OCI-M2 (cell line): ENCODE results near the gene RHOB.
"Not testable (repeated sequence)": the region's sequence is repeated elsewhere in the genome, so short reads cannot be mapped to it uniquely, and the experiment has no call there.

Source experiments
- DNase-seq: peaks from one replicate; lab custom pipeline; 2025; ENCODE audit not compliant: unreplicated experiment; lab: John Stamatoyannopoulos, UW

RHOB gene

DNA sequence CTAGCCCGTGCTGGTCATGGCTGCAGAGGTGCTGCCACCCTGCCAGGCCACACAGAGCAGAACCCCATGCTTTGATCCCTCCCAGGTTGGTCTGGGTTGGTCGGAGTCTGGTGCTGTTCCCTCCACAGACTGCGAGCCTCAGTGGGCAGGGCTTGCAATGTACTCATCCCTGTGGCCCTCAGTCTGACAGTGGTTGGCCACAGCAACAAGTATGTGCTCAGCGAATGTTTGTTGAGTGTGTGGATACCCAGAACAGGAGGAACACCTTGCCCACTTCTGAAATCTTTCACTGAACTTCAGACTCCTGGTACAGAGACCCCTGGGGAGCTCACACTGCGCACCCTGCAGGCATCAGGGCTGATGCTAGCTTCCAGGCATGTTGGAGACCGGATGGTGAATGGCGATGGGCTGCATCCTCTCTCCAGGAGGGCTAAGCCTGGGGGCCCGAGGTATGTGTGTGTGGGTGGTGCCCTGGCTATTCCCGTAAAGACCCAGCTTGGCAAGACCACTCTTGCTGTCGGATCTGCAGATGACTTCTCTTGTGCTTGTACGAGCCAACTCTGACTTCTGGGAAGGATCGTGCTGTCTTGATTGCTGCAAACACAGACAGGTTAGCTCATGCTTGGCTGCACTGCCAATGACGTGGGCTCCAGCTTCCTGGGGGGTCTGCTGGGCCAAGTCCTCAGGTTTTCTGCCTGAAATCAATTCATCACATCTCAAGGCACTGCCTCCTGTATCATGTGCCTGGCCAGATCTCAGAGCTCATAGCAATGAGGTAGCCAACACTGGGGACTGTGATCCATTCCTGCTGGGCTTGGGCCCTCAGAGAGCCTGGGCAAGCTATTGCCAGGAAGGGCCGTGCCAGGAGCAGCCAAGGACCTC lies 43.7 kb downstream of the RHOB start:
- DNase-seq: no peak

DNA sequence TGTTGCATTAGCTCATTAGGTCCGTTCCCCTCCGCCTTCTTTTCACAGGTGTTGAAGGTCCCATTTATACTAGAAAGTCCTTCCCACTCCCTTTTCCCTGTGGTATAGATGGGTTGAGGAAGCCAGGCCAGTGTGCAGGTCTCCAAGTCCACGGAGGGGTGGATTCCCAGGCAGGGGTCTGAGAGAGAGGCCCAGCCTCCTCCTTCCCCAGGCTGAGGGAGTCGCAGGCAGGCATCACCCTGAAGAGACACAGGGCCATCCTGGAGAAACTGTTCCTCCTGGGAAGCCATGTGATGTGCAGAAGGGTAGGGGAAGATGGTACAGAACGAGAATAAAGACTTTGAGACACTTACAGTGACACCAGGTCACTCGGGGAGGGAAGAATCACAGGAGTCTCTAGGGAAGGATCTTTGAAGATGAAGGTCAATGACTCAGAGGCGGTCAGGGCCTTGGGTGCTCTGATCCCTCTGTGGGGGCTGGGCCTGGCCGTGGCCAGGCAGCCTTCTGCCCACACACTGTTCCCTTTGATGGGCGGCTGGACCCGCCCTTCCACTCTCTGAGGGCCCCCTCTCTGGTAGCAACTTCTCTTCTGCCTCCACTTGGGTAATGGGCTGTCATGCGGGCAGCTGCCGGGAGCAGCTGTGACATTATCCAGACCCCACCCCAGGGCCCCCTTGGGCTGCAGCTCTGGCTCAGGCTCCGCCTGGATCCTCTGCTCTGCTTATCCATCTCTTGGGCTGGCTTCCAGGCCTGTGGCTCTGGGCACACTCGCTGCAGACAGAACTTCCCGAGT lies 45.1 kb downstream of the RHOB start:
- DNase-seq: no peak

DNA sequence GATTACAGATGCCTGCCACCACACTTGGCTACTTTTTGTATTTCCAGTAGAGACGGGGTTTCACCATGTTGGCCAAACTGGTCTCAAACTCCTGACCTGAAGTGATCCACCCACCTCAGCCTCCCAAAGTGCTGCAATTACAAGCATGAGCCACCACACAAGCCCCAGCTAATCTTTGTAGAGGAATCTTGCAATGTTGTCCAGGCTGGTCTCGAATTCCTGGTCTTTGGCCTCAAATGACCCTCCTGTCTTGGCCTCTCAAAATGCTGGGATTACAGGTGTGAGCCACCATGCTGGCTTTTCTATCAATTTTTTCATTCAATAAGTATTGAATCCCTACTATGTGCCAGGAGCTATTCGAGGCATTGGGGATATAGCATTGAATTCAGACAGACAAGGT lies 46.2 kb downstream of the RHOB start:
- DNase-seq: not testable (repeated sequence)

DNA sequence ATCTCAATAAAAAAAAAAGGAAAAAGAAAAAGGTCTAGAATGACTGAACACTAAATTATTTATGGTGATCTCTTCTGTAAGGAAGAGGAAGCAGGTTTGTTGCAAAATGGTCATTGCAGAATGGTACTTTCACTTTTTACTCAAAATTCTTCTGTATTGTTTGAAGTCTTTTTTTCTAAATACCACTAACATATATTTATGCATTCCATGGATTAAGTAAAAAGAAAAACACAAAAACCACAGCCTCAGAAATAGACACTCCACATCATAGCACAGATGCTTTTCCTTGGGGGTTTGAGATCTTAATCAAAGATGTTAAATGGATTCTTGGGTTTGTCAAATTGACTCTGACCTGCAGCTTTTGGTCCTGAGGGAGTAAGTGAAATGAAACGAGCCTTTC lies 47.4 kb downstream of the RHOB start:
- DNase-seq: no peak

DNA sequence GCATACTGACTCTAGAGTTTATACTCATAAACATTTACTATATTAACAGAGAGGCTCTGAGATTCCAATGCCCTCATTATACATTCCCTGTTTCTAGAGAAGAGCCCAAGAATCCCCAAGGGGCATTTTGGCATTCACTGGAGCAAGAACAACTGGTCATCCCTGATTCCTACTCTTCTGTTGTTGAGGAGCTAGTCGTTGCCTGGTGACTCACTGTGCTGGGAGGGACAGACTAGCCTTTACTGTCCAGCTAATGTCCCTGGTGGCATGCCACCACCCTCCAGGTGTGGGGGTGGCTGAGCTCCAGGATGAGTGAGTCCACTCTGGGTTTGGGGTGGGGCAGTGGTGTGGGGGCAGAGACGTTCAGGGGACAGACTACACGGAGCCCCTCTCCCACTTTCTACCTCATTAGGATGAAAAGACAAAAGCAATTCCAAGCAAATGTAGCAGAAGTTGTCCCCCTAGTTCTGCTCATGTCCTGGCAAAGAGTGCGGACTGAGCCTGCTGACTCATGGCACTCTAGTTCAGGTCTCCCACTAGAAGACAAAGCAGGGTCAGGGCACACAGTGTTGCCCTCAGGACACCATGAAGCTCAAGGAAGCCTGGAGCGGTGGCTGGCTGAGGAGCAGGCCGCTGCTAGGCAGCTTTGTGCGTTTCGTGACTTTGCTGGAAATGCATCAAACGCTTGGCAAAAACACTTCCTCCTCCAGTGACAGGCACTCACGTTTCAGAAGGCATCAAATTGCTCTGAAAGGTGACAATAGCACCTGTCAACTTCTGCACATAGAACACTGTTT lies 49.4 kb downstream of the RHOB start:
- no peak for DNase-seq

DNA sequence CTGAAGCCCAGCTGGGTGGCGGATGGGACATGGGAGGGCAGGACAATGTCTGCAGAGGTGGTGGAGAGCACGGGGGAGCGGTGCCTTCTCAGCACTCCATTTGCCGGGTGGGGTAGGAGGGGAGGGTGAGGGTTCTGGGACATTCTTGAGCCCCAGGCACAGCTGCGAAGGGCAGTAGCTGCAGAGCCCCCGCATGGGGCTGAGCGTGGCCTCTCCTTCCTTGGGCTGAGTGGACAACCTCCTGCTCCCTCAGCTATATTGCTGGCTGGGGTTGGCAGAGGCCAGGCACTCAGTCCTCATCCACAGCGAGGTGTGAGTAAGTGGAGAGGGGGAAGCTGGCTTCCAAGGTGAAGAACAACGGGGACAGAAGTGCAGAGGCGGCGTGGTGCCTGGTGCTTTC lies 50.1 kb downstream of the RHOB start:
- no peak for DNase-seq
